ENCODE measurements around the gene SCYL1.

The SCYL1 gene

DNA sequence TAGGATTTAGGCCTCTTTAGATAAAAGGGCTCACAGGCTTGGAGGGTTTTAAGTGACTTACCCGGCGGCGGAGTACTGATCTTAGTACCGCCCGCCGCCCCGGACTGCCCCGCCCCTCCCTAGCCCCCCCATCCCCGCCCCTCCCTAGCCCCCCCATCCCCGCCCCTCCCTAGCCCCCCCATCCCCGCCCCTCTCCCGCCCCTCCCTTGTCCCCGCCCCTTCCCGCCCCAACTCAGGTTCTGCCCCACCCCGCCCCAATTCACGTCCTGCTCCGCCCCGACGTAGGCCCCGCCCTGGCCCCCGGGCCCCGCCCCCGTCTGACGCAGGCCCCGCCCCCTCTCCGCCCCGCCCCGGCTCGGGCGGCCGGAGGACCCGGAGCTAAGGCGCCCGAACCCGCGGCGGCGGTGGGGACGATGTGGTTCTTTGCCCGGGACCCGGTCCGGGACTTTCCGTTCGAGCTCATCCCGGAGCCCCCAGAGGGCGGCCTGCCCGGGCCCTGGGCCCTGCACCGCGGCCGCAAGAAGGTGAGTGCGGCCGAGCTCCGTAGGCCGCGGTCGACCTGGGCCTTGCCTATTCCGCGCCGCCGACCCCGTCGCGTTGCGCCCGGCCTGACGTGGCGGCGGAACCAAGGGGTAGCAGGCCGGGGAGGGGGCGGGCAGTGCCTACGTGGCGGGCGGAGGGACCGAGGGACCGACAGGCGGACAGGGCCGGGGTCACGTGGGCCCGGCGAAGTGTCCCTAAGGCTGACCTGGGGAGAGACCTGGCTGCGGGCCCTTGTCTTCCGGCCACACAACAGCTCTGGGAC, at the start of gene SCYL1:
Gene SCYL1 (plus strand): TSS at position 343 of the 805 bp plus-strand sequence. CDS start 71 bp downstream, at position 414.
- DNase-seq, result peak; percentile 85

DNA sequence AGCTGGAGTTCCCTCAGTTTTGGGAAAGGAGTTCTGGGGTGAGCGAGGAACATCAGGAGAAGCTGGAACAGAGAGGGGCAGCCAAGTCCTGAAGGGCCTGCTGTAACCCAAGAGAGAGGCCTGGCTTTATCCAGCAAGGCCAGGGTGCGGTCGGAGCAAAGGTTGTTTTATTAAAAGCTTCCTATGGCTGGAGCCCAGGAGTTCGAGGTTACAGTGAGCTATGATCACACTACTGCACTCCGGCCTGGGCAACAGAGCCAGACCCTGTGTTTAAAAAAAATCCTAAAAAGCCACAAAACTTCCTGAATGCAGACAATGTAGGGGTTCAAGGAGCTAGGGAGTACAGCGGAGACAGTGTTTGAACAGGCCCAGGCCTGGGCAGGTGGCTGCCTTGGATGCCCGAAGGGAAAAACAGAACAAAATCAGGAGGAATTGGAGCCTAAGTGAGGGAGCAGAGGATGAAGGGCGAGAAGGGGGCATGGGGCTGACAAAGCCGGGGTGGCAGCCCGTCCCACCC, 48.2 kb upstream of the SCYL1 start:
- no peak for DNase-seq

DNA sequence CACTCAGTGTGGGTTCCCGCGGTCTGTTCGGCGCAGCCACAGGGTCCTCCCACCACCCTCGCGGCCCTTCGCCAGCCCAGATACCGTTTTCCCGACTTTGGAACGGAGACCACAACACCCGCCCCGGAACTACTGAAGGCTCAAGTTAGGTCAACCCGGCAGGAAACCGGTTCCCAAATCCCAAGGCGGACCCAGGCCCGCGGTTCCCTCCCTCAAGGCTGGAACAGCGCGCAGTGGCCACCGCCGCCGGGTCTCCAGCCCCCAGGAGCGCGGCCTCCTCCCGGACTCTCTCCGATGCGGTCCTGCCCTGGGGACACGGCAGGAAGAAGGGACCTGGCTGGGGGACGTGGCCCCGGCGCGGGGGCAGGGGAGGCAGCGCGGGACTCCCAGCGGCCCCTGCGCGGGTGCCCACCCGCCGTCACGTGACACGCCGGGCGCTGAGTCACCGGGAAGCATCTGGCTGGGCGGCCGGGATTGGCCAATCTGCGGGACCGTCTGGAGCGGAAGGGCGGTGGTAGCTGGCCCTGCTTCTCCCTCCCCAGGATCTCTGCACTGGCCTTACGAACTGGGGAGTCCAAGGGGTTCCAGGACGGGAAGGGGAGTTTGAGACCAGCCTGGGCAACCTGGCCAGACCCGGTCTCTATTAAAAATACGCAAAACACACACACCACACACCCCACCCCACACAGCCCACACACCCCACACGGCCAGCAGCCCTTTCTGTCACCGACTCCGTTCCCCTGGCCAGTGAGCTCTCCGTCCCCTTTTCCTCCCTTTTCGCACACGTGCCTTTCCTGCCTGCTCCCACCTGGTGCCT, 47.5 kb upstream of the SCYL1 start:
- DNase-seq, result peak; percentile 91

GRCh38 chr11:65478388-65479183, 46.3 kb upstream of the SCYL1 start:
- DNase-seq, result no peak

DNA sequence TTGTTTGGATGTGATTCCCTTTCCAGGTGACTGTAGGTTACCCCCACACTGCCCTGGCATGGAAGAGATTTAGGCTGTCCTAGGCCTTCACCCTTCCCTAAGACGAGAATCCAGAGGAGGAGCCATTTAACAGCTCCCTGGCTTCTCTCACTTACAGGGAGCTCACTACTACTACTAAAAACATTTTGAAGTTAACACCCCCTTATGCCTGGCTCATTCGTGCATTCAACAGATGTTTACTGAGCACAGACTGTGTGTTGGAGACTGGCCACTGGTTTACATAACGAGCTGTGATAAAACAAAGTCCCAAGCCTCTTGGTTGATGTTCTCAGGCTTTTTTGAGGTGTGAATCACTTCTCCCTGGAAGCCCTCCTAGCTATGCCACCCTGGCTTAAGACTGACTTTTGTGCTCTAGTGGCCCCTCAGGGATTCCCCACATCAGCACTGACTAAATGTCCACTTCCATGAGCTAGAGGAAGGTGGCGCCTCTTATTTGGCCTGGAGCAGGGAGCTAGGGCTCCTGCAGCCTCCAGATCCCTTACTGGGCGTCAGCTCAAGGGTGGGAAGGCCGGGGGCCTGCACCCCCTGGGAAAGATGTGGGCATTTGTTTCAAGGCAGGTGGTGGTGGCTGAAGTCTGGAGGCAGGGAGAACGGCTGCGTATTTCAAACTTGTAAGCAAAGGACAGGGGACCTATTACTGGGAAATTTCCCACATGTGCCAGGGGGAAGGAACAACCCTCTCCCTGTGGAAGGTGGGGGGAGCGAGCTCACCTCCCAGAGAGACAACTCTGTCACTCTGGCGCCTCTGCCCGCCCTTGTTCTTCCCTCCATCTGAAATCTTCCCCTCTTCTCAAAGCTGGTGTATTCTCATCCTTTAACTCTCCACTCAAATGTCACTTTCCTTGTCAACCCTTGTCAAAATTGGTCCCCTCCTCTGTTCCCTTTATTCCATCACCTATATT, 45.4 kb upstream of the SCYL1 start:
- DNase-seq, result no peak

DNA sequence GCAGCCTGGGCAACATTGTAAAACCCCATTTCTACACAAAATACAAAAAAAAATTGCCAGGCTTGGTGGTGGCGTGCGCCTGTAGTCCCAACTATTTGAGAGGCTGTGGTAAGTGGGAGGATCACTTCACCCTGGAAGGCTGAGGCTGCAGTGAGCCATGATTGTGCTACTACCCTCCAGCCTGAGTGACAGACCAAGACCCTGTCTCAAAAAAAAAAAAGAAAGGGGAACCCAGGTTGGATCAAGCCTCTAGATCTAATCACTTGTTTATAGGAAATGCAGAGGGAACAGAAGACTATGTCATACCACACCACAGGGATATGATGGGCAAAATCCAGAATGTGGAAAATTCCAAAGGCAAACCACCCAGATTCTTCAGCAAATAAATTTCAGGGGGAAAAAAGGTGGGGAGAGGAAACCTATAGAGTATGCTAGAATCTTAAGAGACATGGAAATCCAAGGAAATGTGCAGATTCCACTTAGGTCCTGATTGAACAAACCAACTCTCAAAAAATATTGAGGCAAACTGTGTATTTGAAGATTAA, 42.5 kb upstream of the SCYL1 start:
- no peak for DNase-seq

GRCh38 chr11:65485920-65486219, 39.0 kb upstream of the SCYL1 start:
- DNase-seq, result no peak

DNA sequence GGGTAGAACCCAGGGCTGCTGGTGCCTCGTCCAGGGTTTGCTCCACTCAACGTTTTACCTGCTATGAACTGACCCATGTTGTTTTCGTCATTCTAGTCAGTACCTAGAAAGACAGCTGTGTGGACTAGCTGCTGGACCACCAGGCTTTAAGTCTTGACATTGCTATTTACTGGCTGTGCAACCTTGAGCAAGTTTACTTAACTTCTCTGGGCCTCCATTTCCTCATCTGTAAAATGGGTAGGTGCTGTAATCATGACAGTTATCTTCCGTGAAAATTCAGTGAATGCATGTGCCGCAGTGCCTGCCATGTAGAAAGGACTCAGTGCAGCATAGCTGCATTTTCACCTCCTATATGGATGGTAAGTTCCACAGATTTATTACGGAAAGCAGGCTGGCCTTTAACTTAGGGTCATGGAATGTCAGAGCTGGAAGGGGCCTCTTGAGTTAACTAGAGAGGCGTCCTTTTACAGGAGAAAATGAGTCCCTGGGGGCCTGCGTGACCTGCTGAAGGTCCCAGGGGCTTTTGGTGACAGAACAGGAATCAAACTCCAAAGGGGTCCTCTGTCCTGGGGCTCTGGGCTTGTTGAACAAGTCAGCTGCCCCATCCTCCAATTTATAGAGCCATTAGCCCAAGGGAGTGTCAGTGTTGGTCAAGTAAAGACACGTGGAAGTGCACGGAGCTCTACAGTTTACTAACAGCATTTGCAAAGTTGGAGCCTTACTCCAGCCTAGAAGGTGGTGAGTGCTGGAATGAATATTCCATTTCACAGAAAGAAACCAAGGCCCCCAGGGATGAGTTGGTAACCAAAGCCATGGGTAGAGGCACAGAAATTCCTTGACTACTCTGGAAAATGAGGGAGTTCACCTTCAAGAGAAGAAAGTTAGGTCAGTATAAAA, 38.1 kb upstream of the SCYL1 start:
- no peak for DNase-seq

DNA sequence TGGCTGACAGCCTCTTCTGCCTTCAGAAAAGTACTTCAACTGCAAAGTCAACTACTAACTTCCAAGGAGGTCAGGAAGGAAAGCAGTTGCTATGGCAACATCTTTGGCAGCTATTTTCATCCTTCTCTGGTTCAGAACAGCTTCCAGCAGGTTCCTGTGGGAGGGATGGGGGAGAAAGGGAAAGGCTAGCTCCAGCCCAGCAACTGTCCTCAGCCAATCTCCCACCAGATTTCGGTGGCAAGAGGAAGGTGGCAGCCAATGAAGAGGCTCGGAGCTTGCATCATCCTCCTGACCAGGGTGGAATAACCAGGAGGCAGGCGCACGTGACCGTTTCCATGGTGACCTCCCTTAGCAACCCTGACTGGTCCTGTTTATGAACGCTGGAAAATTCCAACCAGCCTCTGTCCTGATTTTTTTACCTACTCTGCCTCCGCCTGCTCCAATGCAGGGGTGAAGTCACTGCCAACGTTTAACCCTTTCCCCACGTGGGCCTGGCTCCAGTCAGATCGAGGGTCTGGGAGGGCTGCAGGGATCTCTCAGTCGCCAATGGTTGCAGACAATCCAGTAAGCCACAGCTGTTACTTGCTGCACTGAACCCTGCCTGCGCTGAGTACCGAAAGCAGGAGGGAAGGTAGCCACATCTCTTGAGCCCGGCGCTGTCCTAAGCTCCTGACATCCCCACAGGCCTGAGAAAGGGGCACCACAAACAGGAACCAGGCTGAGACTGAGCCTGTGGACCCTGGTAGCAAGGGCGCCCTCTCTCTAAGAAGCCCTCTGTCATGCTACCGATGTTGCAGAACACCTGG, 37.2 kb upstream of the SCYL1 start:
- peak; percentile 99 for DNase-seq

DNA sequence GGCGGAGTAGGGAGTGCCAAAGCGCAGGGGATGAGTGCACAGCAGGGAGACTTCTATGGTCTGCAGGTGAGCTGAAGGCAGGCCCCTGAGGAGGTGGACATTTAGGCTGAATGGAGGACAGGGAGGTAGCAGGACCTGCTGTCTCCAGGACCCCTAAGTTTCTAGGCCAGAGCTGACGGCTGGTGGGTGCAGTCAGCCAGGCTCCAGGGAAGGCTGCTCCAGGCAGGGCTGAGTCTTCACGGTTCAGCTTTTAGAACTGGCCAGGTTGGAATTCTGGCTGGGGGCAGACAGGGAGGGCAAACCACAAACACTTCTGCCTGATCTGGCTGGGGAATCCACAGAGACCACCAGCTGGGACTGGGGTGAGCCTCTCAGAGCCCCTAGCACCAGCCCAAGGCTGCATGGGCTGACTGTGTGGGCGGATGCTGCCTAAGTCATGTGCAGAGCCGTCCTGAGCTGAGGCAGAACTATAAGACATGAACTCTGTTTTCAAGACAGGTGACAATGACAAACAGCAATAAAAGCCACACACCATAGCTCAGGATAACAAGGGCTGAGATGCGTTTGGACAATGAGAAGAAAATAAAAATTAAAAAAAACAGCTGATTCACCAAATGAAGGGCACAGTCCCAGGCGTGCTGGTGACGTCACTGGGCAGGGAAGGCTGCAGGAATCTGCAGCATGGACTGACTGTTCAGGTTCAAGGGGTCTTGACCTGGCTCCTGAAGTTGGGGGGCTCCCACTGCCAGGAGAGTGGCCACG, 36.4 kb upstream of the SCYL1 start:
- no peak for DNase-seq

DNA sequence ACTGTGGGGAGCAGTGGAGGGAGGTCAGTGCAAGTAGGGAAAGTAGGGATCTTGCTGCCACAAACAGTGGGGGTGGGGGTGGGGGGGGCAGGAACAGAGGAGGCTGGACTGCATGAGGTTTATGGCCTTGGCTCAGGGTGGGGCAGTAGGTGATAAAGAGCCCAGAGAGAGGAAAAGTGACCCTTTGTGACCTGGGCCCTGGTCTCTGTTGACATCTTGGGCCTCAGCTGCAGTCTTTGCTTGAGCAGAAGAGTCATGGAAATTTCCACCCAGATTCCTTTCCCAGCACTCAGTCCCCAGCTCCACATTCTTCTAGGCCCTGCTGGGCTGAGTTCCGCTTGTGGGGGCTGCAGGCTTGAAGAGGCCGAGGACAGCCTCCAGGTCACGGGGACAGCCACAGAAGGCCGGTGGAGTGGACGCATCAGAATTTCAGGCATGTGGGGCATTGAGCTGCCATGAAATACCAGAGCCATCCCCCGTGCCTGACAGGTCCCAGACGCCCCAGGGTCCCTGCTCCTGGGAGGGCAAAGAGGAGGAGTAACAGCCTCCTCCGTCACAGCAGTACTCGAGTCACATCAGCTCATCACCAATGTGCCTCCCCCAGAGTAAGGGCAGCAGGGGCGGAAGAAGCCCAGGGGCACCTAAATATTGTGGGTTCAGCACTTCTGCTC, 35.7 kb upstream of the SCYL1 start:
- DNase-seq, result no peak

DNA sequence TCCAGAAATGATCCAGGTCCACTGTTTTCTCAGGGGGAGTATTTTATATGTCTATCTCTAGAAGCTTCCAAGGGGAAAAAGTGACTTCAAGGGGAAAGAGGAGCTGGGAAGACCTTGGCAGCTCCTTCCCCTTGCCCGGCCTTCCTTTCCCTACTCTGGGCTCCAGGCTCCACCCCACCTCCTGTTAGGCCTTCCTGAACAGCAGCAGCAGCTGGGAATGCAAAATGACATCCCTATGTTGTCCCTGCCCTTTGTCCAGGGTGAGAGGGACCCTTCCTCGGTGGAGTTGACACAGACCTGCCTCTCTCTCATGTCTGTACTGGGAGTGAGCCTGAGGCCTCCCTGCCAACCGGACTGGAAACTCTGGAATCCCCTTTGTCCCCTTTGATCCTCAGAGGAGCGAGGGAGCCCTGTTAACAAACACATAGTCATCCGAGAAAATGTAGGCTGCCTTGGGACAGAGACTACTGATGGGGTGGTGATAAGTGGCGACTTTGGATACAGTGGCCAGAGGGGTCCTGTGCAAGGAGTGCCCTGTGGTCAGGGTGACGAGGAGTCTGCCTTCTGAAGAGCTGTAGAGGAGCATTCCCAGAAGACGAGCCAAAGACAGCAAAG, 35.1 kb upstream of the SCYL1 start:
- no peak for DNase-seq

GRCh38 chr11:65491163-65491465, 33.8 kb upstream of the SCYL1 start:
- DNase-seq, result no peak

DNA sequence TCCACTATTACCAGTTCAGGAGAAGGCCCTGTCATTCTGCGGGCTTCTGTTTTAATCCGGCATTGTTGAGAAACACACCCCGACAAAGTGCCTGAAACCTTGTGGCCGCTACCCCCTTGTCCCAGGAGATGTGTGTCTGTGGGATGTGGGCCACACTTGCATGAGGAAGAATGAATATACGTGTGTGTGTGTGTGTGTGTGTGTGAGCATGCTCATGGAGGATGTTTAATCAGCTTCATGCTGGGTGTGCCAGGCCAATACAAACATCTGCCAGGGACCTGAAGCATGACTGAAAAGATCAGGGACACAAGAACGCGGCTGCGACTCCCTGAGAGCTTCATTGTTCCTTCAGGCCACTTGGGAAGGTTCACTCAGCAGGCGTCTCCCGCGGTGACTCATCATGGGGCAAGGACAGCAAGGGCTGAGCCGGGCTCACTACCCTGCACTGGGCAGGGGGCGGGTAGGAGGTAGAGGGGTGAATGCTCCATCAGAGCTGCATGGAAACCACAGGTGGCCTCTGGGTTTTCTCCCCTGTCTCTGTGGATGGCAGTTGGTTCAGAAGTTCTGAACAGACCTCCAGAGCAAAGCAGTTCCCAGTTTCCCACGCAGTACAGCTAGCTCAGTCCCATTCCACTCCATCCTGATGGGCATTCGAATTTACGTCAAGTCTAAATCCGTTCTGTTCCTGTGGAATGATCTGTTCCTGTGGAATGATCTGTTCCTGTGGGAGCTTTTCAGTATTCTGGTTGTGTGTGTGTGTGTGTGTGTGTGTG, 33.1 kb upstream of the SCYL1 start:
- DNase-seq, result peak; percentile 62

DNA sequence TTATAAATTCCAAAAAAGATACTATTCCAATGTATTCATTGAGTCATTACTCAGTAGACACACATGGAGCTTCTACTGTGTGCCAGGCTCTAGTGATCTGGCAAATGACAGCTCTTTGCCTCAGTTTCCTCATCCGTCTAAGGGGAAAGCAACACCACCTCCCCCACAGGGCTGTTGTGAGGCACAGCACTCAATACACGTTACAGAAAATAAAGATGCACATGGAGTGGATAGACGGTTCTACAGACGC, 32.6 kb upstream of the SCYL1 start:
- no peak for DNase-seq

- no peak for DNase-seq
Measured at GRCh38 chr11:65492637-65493366, 32.1 kb upstream of the SCYL1 start.
